GM12891 (cell line): ENCODE results near the gene PAPLN.

Source experiments
- PAX5 ChIP-seq: IDR thresholded peaks from 2 replicates; pipeline ENCODE4 v1.6.1; 2011; ENCODE audit warnings: low read length, moderate library complexity, mild to moderate bottlenecking; ENCODE audit not compliant: insufficient read depth, severe bottlenecking
- POLR2A ChIP-seq: IDR thresholded peaks from 2 replicates; pipeline ENCODE4 v1.6.1; 2011; ENCODE audit warnings: low read depth, low read length, control low read depth
- POLR2AphosphoS5 ChIP-seq: IDR thresholded peaks from 2 replicates; pipeline ENCODE4 v1.6.1; 2011; ENCODE audit warnings: low read depth, low read length, control low read depth
- POU2F2 ChIP-seq: IDR thresholded peaks from 2 replicates; pipeline ENCODE4 v1.6.1; 2011; ENCODE audit warnings: low read depth, mild to moderate bottlenecking, control low read depth, low read length, moderate library complexity
- SPI1 ChIP-seq: IDR thresholded peaks from 2 replicates; pipeline ENCODE4 v1.6.1; 2011; ENCODE audit warnings: low read depth, low read length, control low read depth
- TAF1 ChIP-seq: IDR thresholded peaks from 2 replicates; pipeline ENCODE4 v1.6.1; 2011; ENCODE audit warnings: low read depth, low read length, control low read depth

- TF ChIP-seq POLR2AphosphoS5 (no peak), SPI1 (no peak), TAF1 (no peak), POLR2A (no peak), PAX5 (no peak), POU2F2 (no peak)
These were observed 1.6 kb downstream of the PAPLN start for GRCh38 chr14:73238941-73239340.
